Fibroblast of skin of right biceps (primary cell): ENCODE data around the gene GABRD.
A peak's percentile ranks its signal among the peaks of the same experiment; 100 is the strongest.

Experiments
- DNase-seq: peaks from one replicate; pipeline ENCODE4 v3.0.0-alpha.2; 2013

GABRD gene

GRCh38 chr1:2041305-2041704 lies 22.2 kb downstream of the GABRD start:
- DNase-seq = no peak

- no peak for DNase-seq
These were observed 22.7 kb downstream of the GABRD start for GRCh38 chr1:2041887-2042286.

GRCh38 chr1:2042830-2043773 lies 24.0 kb downstream of the GABRD start:
- DNase-seq = no peak

- no peak for DNase-seq
These were observed 24.7 kb downstream of the GABRD start for GRCh38 chr1:2043886-2044285.

GRCh38 chr1:2044510-2045319 lies 25.6 kb downstream of the GABRD start:
- peak; percentile 46 for DNase-seq

- no peak for DNase-seq
These were observed 26.5 kb downstream of the GABRD start for GRCh38 chr1:2045468-2046173.

GRCh38 chr1:2046174-2046917 lies 27.2 kb downstream of the GABRD start:
- peak; percentile 2 for DNase-seq

- DNase-seq = no peak
These were observed 28.0 kb downstream of the GABRD start for GRCh38 chr1:2046953-2047748.

GRCh38 chr1:2047749-2048729 lies 28.9 kb downstream of the GABRD start:
- DNase-seq = no peak

GRCh38 chr1:2049225-2049717 lies 30.1 kb downstream of the GABRD start:
- no peak for DNase-seq

GRCh38 chr1:2049718-2050431 lies 30.7 kb downstream of the GABRD start, which contains the start of gene PRKCZ:
Gene PRKCZ (plus strand): TSS chr1:2050411. CDS start chr1:2050631, 220 bp downstream.
- no peak for DNase-seq

GRCh38 chr1:2050461-2050792 lies 31.3 kb downstream of the GABRD start:
- DNase-seq = no peak

- DNase-seq = no peak
These were observed 31.9 kb downstream of the GABRD start for GRCh38 chr1:2050793-2051682.

GRCh38 chr1:2052054-2052679 lies 33.0 kb downstream of the GABRD start:
- DNase-seq = no peak

- no peak for DNase-seq
These were observed 33.6 kb downstream of the GABRD start for GRCh38 chr1:2052756-2053155.

GRCh38 chr1:2053217-2053616 lies 34.1 kb downstream of the GABRD start:
- DNase-seq = no peak

GRCh38 chr1:2053784-2054376 lies 34.7 kb downstream of the GABRD start:
- DNase-seq = no peak
